Lower leg skin (tissue), 3 donors: ENCODE results near the gene IRX4.

Experiments
- CTCF ChIP-seq, 3 donors: fragments of 450-650 bp; IDR thresholded peaks; one replicate each; pipeline ENCODE4 v1.5.1; 2016; ENCODE audit warnings: antibody characterized with exemption in 3 of 3, mild to moderate bottlenecking in 3 of 3, moderate library complexity in 2 of 3
- POLR2A ChIP-seq, 2 donors: fragments of 450-650 bp; IDR thresholded peaks; one replicate each; pipeline ENCODE4 v1.6.1; 2016 to 2017; ENCODE audit warnings: antibody characterized with exemption in 2 of 2, mild to moderate bottlenecking in 1 of 2, moderate library complexity in 1 of 2

DNA sequence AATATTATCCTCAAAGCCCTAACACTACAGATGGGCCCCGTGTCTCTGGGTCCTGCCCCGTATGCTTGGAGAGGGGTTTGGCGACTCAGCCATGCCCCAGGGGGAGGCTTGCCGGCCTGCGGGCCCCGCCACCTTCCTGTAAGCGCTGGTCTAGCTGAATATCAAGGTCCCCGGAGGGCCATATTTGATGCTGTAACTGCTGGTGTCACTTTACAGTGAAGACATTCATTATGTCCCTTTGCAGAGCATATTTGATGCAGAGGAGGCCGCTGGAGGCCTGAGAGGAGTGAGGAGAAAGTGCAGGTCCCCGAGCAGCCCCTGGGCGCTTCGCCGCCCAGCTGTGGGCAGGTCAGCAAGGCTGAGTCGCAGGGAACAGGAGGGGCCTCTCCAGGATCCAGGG lies 16.8 kb downstream of the IRX4 start:
- TF ChIP-seq CTCF (IDR thresholded peaks at IDR 0.05) = no peak
- TF ChIP-seq POLR2A (IDR thresholded peaks at IDR 0.05) = no peak
